B cell (primary cell): ENCODE results near the gene PERCC1. TPM values are rescaled to one million over a fixed set of nuclear protein-coding genes. Genes with fewer than 3 reads are reported as not detected.

Source experiments
- ATAC-seq: fragments of 200-7000 bp; cut with Tn5 transposase; one replicate; pipeline ENCODE4 v1.10.0; 2021; ENCODE audit warnings: low read depth, mild to moderate bottlenecking, moderate number of reproducible peaks, moderate library complexity
- CTCF ChIA-PET: fragments of 350-600 bp; sonication (Branson Sonifier 250); formaldehyde crosslinking; loops from one replicate; lab custom pipeline; 2021; ENCODE audit warnings: antibody characterized with exemption, inconsistent platforms; lab: Charles Lee
- POLR2A ChIA-PET: fragments of 350-600 bp; sonication (Branson Sonifier 250); formaldehyde crosslinking; loops from one replicate; lab custom pipeline; 2021; ENCODE audit warnings: antibody characterized with exemption; lab: Charles Lee
- DNase-seq: peaks from one replicate; pipeline ENCODE4 v3.0.0; 2013
- H2AFZ ChIP-seq: 2 replicates; pipeline ENCODE4 v1.6.1; 2012; ENCODE audit warnings: mild to moderate bottlenecking, low read depth, low read length; ENCODE audit not compliant: insufficient read depth, poor library complexity, severe bottlenecking
- H3K27ac ChIP-seq, 2 donors: 1 replicate in 1 of 2; 2 replicates in 1 of 2; pipeline ENCODE4 v1.5.1; 2012 to 2013; ENCODE audit warnings: low read length in 2 of 2, mild to moderate bottlenecking in 2 of 2, moderate library complexity in 1 of 2
- H3K27me3 ChIP-seq, 4 experiments: fragments of 200-600 bp in 1 of 4; sonication (generic) in 1 of 4; replicated peaks in 1 of 4; 1 replicate in 2 of 4; 2 replicates in 2 of 4; pipeline versions ENCODE4 v1.6.1 to v1.7.0; 2013 to 2016; ENCODE audit warnings: low read length in 3 of 4, mild to moderate bottlenecking in 2 of 4, mixed read lengths in 1 of 4, moderate library complexity in 1 of 4; ENCODE audit not compliant: insufficient read depth in 4 of 4, control insufficient read depth in 3 of 4; ENCODE audit errors: control extremely low read depth in 1 of 4
- H3K36me3 ChIP-seq, 2 experiments: replicated peaks in 1 of 2; 1 replicate in 1 of 2; 2 replicates in 1 of 2; pipeline versions ENCODE4 v1.6.1 to v1.7.1; 2013; ENCODE audit warnings: low read length in 1 of 2; ENCODE audit not compliant: insufficient read depth in 2 of 2, control insufficient read depth in 1 of 2; ENCODE audit errors: control extremely low read depth in 1 of 2, extremely low read depth in 1 of 2
- H3K4me1 ChIP-seq, 2 donors: fragments of 200-600 bp in 1 of 2; sonication (generic) in 1 of 2; 1 replicate in 1 of 2; 2 replicates in 1 of 2; pipeline versions ENCODE4 v1.5.1 to v1.6.1; 2013 to 2017; ENCODE audit warnings: low read length in 2 of 2; ENCODE audit not compliant: control insufficient read depth in 2 of 2, insufficient read depth in 2 of 2
- H3K4me2 ChIP-seq: replicated peaks from 2 replicates; pipeline ENCODE3; 2012; ENCODE audit warnings: mild to moderate bottlenecking, low read depth, low read length; ENCODE audit not compliant: poor library complexity, severe bottlenecking
- H3K4me3 ChIP-seq, 5 experiments: fragments of 200-600 bp in 1 of 5; sonication (generic) in 1 of 5; 1 replicate in 3 of 5; 2 replicates in 2 of 5; pipeline versions ENCODE4 v1.5.1 to v1.7.0; 2011 to 2016; ENCODE audit warnings: low read length in 4 of 5, mild to moderate bottlenecking in 4 of 5, low read depth in 2 of 5, control low read depth in 1 of 5, moderate library complexity in 1 of 5; ENCODE audit not compliant: insufficient read depth in 1 of 5; ENCODE audit errors: control extremely low read depth in 1 of 5, extremely low read depth in 1 of 5
- H3K79me2 ChIP-seq: fragments of 200-600 bp; sonication (generic); one replicate; pipeline ENCODE4 v1.6.0; 2016; ENCODE audit warnings: low read length; ENCODE audit not compliant: control insufficient read depth, insufficient read depth
- H3K9ac ChIP-seq: fragments of 200-600 bp; sonication (generic); 2 replicates; pipeline ENCODE4 v1.6.1; 2017; ENCODE audit warnings: mild to moderate bottlenecking, low read length, moderate library complexity
- H3K9me3 ChIP-seq, 3 donors: one replicate each; pipeline versions ENCODE4 v1.6.1 to v1.7.1; 2013; ENCODE audit warnings: low read length in 2 of 3; ENCODE audit not compliant: control insufficient read depth in 2 of 3, insufficient read depth in 1 of 3; ENCODE audit errors: control extremely low read depth in 1 of 3
- H4K20me1 ChIP-seq: 2 replicates; pipeline ENCODE4 v1.6.0; 2012; ENCODE audit warnings: mild to moderate bottlenecking, low read length; ENCODE audit not compliant: insufficient read depth, control insufficient read depth, poor library complexity, severe bottlenecking
- H3K27ac Mint-ChIP-seq: one replicate; pipeline ENCODE4 v1.8.0; 2021; ENCODE audit warnings: mixed read lengths
- H3K27me3 Mint-ChIP-seq: one replicate; pipeline ENCODE4 v1.8.0; 2021; ENCODE audit warnings: mixed read lengths
- H3K4me1 Mint-ChIP-seq: one replicate; pipeline ENCODE4 v1.8.0; 2021; ENCODE audit warnings: mixed read lengths
- H3K4me3 Mint-ChIP-seq: one replicate; pipeline ENCODE4 v1.8.0; 2021; ENCODE audit warnings: mixed read lengths
- H3K9me3 Mint-ChIP-seq: one replicate; pipeline ENCODE4 v1.8.0; 2022; ENCODE audit warnings: mixed read lengths; ENCODE audit not compliant: insufficient read depth
- EZH2 ChIP-seq: IDR thresholded peaks from 2 replicates; pipeline ENCODE4 v1.6.1; 2012; ENCODE audit warnings: borderline replicate concordance, low read depth, mild to moderate bottlenecking, moderate library complexity, low read length; ENCODE audit not compliant: insufficient read depth, poor library complexity, severe bottlenecking
- WGBS: methylation state at CpG from one replicate; pipeline ENCODE4 v1.1.5; 2013; ENCODE audit warnings: missing lambda C conversion rate; ENCODE audit not compliant: insufficient coverage; 5-methylcytosine and 5-hydroxymethylcytosine counted together
- intact Hi-C: fragments of 100-400 bp; cut with micrococcal nuclease; formaldehyde crosslinking; loops from one replicate; pipeline ENCODE4 v1.10.0; 2022
- polyA plus RNA-seq: library from polyadenylated mRNA; depleted of rRNA; stranded (reverse); fragments of >200 nt; gene quantifications from 2 replicates; pipeline ENCODE4 v1.2.3, GENCODE V29; 2012
- total RNA-seq, 2 donors: library from RNA; stranded (reverse); fragments of 120-200 nt in 1 of 2; gene quantifications; 1 replicate in 1 of 2; 2 replicates in 1 of 2; pipeline versions ENCODE4 v1.2.3 to v1.2.4, GENCODE V29; 2013 to 2022
- TF ChIP-seq, protein P1 (sequence below): fragments of 200-600 bp; IDR thresholded peaks from one replicate; pipeline ENCODE4 v1.8.0; 2022; ENCODE audit warnings: antibody characterized with exemption, mild to moderate bottlenecking

Gene PERCC1
- total and polyA plus RNA-seq, 2 donors (not counting 1 experiment from before 2014, with no cell fraction given), result 0.46 to 0.64 TPM

DNA sequence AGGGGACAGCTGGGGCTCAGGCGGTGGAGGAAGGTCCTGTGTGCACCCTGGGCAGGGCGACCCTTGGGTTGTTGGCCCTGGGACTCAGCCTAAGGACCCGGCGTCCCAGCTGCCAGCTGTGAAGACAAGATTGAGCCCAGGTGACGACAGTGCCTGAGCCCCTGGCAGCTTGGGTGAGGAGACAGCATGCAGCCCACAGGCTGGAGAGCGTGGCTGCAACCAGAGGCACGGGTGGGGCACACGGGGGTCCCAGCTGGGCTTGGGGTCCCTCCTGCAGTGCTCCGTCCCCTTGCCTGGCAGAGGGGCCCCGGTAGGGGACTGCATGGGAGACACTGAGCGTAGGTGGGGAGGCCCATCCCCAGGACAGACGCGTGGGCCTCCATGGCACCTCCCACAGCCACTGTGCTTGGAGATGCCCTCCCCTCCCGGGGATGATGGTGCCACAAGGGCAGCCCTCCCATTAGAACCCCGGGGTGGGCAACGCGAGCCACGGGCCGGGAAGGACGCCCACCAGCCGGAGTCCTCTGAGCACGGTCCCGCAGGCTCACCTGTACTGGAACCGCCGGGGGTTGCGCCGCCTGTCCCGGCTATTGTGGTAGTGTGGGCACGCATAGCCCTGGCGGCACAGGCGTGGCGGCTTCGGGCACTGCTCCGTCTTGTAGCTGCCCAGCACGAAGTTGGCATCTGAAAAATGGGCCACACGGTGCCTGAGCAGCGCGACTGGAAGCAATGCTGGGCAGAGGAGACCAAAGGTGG lies 31.9 kb upstream of the PERCC1 start:
- H3K9ac ChIP-seq, result no peak overlapping the region
- Mint-ChIP-seq H3K27me3 (no peaks in the 10 kb centered on the region), H3K27ac (no peak overlapping the region), H3K4me3 (no peak overlapping the region), H3K4me1 (peaks cover 3% of the 10 kb centered on the region), H3K9me3 (no peaks in the 10 kb centered on the region)
- DNase-seq, result no peak
- peaks cover 77% of the 10 kb centered on the region for H4K20me1 ChIP-seq
- ChIA-PET CTCF (no interaction called here), POLR2A (no interaction called here)
- 97% methylated on average over 38 of the region's 38 CpGs for WGBS
- H3K4me3 ChIP-seq, result no peak overlapping the region
- H3K9me3 ChIP-seq, result no peaks in the 10 kb centered on the region
- no peak overlapping the region for H3K4me2 ChIP-seq
- TF ChIP-seq, protein P1, sequence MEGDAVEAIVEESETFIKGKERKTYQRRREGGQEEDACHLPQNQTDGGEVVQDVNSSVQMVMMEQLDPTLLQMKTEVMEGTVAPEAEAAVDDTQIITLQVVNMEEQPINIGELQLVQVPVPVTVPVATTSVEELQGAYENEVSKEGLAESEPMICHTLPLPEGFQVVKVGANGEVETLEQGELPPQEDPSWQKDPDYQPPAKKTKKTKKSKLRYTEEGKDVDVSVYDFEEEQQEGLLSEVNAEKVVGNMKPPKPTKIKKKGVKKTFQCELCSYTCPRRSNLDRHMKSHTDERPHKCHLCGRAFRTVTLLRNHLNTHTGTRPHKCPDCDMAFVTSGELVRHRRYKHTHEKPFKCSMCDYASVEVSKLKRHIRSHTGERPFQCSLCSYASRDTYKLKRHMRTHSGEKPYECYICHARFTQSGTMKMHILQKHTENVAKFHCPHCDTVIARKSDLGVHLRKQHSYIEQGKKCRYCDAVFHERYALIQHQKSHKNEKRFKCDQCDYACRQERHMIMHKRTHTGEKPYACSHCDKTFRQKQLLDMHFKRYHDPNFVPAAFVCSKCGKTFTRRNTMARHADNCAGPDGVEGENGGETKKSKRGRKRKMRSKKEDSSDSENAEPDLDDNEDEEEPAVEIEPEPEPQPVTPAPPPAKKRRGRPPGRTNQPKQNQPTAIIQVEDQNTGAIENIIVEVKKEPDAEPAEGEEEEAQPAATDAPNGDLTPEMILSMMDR, result no peak
- no peak for TF ChIP-seq EZH2
- H2AFZ ChIP-seq, result no peak overlapping the region
- H3K4me1 ChIP-seq, result no peaks in the 10 kb centered on the region
- intact Hi-C loops, result no loop called here
- peaks cover 0 to 74% of the 10 kb centered on the region in 2 experiments for H3K36me3 ChIP-seq
- ATAC-seq, result no peak
- peaks cover 74% of the 10 kb centered on the region for H3K79me2 ChIP-seq
- H3K27ac ChIP-seq, result no peak overlapping the region
- H3K27me3 ChIP-seq, result no peaks in the 10 kb centered on the region

DNA sequence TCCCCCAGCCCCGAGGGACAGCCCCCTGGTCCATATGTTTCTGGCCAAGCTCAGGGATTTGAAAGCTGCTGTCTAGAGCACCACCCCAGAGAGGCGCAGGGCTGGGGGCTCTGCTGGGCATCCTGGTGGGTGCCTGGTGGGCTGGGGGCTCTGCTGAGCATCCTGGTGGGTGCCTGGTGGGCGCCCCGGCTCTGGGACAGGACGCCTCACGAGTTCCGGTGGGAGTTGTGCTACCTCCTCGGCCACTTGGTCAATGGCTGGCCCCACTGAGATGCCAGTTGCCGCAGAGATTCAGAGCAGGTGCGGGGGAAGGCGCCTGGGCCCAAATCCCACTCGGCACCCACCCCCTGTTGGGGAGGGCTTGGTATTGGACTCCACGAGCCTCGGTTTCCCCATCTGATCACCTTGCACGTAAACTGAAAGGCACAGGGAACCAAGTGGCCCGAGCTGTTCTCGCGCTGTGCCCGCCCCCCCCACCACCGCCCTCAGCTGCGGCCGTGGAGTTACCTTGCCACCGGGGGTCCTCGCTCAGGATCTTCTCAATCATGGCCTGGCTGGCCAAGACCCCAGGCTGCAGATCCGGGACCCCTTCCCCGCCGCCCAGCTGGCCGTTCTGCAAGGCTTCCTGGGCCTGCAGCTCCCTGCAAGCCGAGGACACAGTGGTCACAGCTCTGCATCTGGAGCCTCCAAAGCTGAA lies 29.7 kb upstream of the PERCC1 start:
- CTCF ChIA-PET, result no interaction called here
- no peaks in the 10 kb centered on the region for H3K27me3 Mint-ChIP-seq
- peaks cover 3% of the 10 kb centered on the region for H3K4me1 Mint-ChIP-seq
- Histone ChIP-seq H3K4me3 (no peak overlapping the region), H3K36me3 (peaks cover 0 to 73% of the 10 kb centered on the region in 2 experiments), H3K9me3 (no peaks in the 10 kb centered on the region), H4K20me1 (peaks cover 81% of the 10 kb centered on the region), H3K9ac (no peak overlapping the region), H2AFZ (no peak overlapping the region), H3K4me2 (no peak overlapping the region), H3K27ac (no peak overlapping the region), H3K27me3 (no peaks in the 10 kb centered on the region), H3K4me1 (no peaks in the 10 kb centered on the region), H3K79me2 (peaks cover 92% of the 10 kb centered on the region)
- ATAC-seq, result no peak
- H3K27ac Mint-ChIP-seq, result no peak overlapping the region
- intact Hi-C loops, result loop anchor here (10.0 kb wide), 1 partner anchor 46 kb away; the partner anchor contains the start of genes GNPTG and TSR3
- no peak for DNase-seq
- no peaks in the 10 kb centered on the region for H3K9me3 Mint-ChIP-seq
- no peak for TF ChIP-seq EZH2
- TF ChIP-seq, protein P1, result no peak
- H3K4me3 Mint-ChIP-seq, result no peak overlapping the region
- POLR2A ChIA-PET, result interaction anchor here (0.6 kb wide), 1 partner anchor 20 kb away, joined by 5 read pairs; no protein-coding TSS in a partner anchor
- 95% methylated on average over 29 of the region's 29 CpGs for WGBS
